NT2/D1 (cell line): ENCODE data around the gene TUFT1.

Experiments
- SUZ12 ChIP-seq: IDR thresholded peaks from 2 replicates; pipeline ENCODE4 v1.6.1; 2011; ENCODE audit not compliant: insufficient read length, insufficient read depth; ENCODE audit errors: extremely low read depth
- YY1 ChIP-seq: IDR thresholded peaks from 2 replicates; pipeline ENCODE4 v1.6.1; 2011; ENCODE audit not compliant: insufficient read length, insufficient read depth
- ZNF274 ChIP-seq: IDR thresholded peaks from 2 replicates; pipeline ENCODE4 v1.6.1; 2011; ENCODE audit warnings: mild to moderate bottlenecking, low read depth, low read length

GRCh38 chr1:151585622-151586021 is 45.5 kb downstream of the TUFT1 start:
- TF ChIP-seq ZNF274 (no peak), YY1 (no peak), SUZ12 (no peak)
